T-helper 1 cell treated with Interleukin-12 subunit alpha and Interleukin-12 subunit beta and Interleukin-4 antibody, amounts not matched to agents 30 ng/mL and 1 ng/mL, for 36 hours (primary cell): ENCODE measurements around the gene CALHM2. TPM values are rescaled to one million over a fixed set of nuclear protein-coding genes. Genes with fewer than 3 reads are reported as not detected.

Experiments used
- intact Hi-C: fragments of 100-400 bp; cut with micrococcal nuclease; formaldehyde crosslinking; loops from one replicate; pipeline ENCODE4 v1.15.1; 2024
- total RNA-seq: library from RNA; stranded (reverse); gene quantifications from 2 replicates; pipeline ENCODE4 v1.2.3, GENCODE V29; 2022

Gene CALHM2
- total RNA-seq, 1 donor from 2014 or later: 67.3 TPM

- intact Hi-C loops: loop anchor here (10.0 kb wide), 1 partner anchor 131 kb away; no protein-coding TSS in a partner anchor
These were observed 28.4 kb downstream of the CALHM2 start for GRCh38 chr10:103423748-103424147.

- intact Hi-C loops: no loop called here
These were observed 33.1 kb downstream of the CALHM2 start for GRCh38 chr10:103419101-103419500.

- intact Hi-C loops: loop anchor here (1.0 kb wide), 2 partner anchors 68 to 269 kb away; no protein-coding TSS in a partner anchor
These were observed 34.6 kb downstream of the CALHM2 start for GRCh38 chr10:103417601-103418000.

GRCh38 chr10:103417148-103417469, 35.1 kb downstream of the CALHM2 start:
- intact Hi-C loops: loop anchor here (1.0 kb wide), 2 partner anchors 68 to 269 kb away; no protein-coding TSS in a partner anchor

GRCh38 chr10:103416436-103417147, 35.6 kb downstream of the CALHM2 start:
- intact Hi-C loops: loop anchor here (1.0 kb wide), 2 partner anchors 69 to 270 kb away; no protein-coding TSS in a partner anchor

- intact Hi-C loops: no loop called here
These were observed 36.6 kb downstream of the CALHM2 start for GRCh38 chr10:103415581-103415980.

- intact Hi-C loops: no loop called here
These were observed 38.6 kb downstream of the CALHM2 start for GRCh38 chr10:103413564-103413963.

- intact Hi-C loops: loop anchor here (2.0 to 10.0 kb wide), 6 partner anchors 55 to 1263 kb away; partner anchors contain the start of genes CALHM2, GSTO2, PPRC1 and SLK
These were observed 54.9 kb downstream of the CALHM2 start for GRCh38 chr10:103397191-103397825.

GRCh38 chr10:103396789-103397087, 55.4 kb downstream of the CALHM2 start:
- intact Hi-C loops: loop anchor here (1.0 to 10.0 kb wide), 21 partner anchors 29 to 1262 kb away; partner anchors contain the start of genes ACTR1A, ARL3, BORCS7 and CALHM2

Other genes with a start within 250 kb of the CALHM2 start
- gene RPEL1, start 206.5 kb downstream of the CALHM2 start, total RNA-seq: not detected in 2 replicates
- gene INA, start 175.2 kb downstream of the CALHM2 start, total RNA-seq: 0.54 and 0.64 TPM in 2 replicates
- gene PCGF6, start 101.2 kb downstream of the CALHM2 start, total RNA-seq: 12.7 and 13.3 TPM in 2 replicates
- gene TAF5, start 84.4 kb downstream of the CALHM2 start, total RNA-seq: 8.5 and 9.9 TPM in 2 replicates
- 331 and 334 TPM in 2 replicates for gene ATP5MK, start 55.9 kb downstream of the CALHM2 start, total RNA-seq
- gene PDCD11, start 55.7 kb downstream of the CALHM2 start, total RNA-seq: 61.4 and 61.8 TPM in 2 replicates
- 0.17 and 0.25 TPM in 2 replicates for gene CALHM1, start 6.5 kb upstream of the CALHM2 start, total RNA-seq
- 0.20 TPM in 1 of 2 replicates, not detected in the other for gene CALHM3, start 26.9 kb upstream of the CALHM2 start, total RNA-seq
- gene NEURL1, start 41.3 kb upstream of the CALHM2 start, total RNA-seq: 2.2 and 2.3 TPM in 2 replicates